Osteocyte (in vitro differentiated cells): ENCODE measurements around the gene CRCP. TPM values are rescaled to one million over a fixed set of nuclear protein-coding genes. Genes with fewer than 3 reads are reported as not detected.

ENCODE experiments used
- DNase-seq: peaks from one replicate; pipeline ENCODE4 v3.0.0; 2021; ENCODE audit warnings: mixed read lengths; ENCODE audit not compliant: unreplicated experiment; ENCODE audit errors: extremely low spot score
- H3K27ac Mint-ChIP-seq: one replicate; pipeline ENCODE4 v1.8.0; 2021; ENCODE audit warnings: mild to moderate bottlenecking, mixed read lengths; ENCODE audit not compliant: unreplicated experiment
- H3K27me3 Mint-ChIP-seq: one replicate; pipeline ENCODE4 v1.8.0; 2021; ENCODE audit warnings: mixed read lengths; ENCODE audit not compliant: unreplicated experiment
- H3K36me3 Mint-ChIP-seq: one replicate; pipeline ENCODE4 v1.8.0; 2021; ENCODE audit warnings: mixed read lengths; ENCODE audit not compliant: unreplicated experiment
- H3K4me1 Mint-ChIP-seq: one replicate; pipeline ENCODE4 v1.8.0; 2021; ENCODE audit warnings: mixed read lengths; ENCODE audit not compliant: unreplicated experiment
- H3K4me3 Mint-ChIP-seq: one replicate; pipeline ENCODE4 v1.8.0; 2021; ENCODE audit warnings: mild to moderate bottlenecking, moderate library complexity, mixed read lengths; ENCODE audit not compliant: unreplicated experiment
- H3K9me3 Mint-ChIP-seq: one replicate; pipeline ENCODE4 v1.8.0; 2021; ENCODE audit warnings: mixed read lengths; ENCODE audit not compliant: unreplicated experiment
- total RNA-seq: library from RNA; stranded (reverse); gene quantifications from 2 replicates; pipeline ENCODE4 v1.2.1, GENCODE V29; 2021
- TF ChIP-seq, protein P1 (sequence below): fragments of 200-600 bp; sonication (generic); IDR thresholded peaks from 2 replicates; pipeline ENCODE4 v1.5.0; 2021; ENCODE audit warnings: antibody characterized with exemption, mild to moderate bottlenecking, moderate library complexity

The CRCP gene
- total RNA-seq, 1 donor from 2014 or later, result 26.5 TPM

DNA sequence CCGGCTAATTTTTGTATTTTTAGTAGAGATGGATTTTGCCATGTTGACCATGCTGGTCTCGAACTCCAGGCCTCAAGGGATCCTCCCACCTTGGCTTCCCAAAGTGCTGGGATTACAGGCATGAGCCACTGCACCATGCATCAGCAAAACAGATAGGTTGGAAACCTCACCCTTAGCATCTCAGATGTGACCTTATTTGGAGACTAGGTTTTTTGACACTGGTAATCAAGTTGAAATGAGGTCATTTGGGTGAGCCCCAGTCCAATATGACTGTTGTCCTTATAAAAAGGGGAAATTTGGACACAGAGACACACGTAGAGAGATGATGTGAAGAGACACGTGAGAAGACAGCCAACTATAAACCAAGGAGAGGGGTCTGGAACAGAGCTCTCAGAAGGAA, 48.0 kb downstream of the CRCP start:
- Mint-ChIP-seq H3K36me3 (peaks cover 10% of the 10 kb centered on the region), H3K27ac (no peak overlapping the region), H3K27me3 (no peaks in the 10 kb centered on the region), H3K9me3 (peaks cover 7% of the 10 kb centered on the region), H3K4me3 (no peak overlapping the region), H3K4me1 (no peaks in the 10 kb centered on the region)
- TF ChIP-seq, protein P1, sequence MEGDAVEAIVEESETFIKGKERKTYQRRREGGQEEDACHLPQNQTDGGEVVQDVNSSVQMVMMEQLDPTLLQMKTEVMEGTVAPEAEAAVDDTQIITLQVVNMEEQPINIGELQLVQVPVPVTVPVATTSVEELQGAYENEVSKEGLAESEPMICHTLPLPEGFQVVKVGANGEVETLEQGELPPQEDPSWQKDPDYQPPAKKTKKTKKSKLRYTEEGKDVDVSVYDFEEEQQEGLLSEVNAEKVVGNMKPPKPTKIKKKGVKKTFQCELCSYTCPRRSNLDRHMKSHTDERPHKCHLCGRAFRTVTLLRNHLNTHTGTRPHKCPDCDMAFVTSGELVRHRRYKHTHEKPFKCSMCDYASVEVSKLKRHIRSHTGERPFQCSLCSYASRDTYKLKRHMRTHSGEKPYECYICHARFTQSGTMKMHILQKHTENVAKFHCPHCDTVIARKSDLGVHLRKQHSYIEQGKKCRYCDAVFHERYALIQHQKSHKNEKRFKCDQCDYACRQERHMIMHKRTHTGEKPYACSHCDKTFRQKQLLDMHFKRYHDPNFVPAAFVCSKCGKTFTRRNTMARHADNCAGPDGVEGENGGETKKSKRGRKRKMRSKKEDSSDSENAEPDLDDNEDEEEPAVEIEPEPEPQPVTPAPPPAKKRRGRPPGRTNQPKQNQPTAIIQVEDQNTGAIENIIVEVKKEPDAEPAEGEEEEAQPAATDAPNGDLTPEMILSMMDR, result no peak
- no peak for DNase-seq

GRCh38 chr7:66163186-66163610, 48.6 kb downstream of the CRCP start:
- Mint-ChIP-seq H3K4me3 (no peak overlapping the region), H3K4me1 (peaks cover 3% of the 10 kb centered on the region), H3K36me3 (peaks cover 7% of the 10 kb centered on the region), H3K27me3 (no peaks in the 10 kb centered on the region), H3K27ac (no peak overlapping the region), H3K9me3 (peaks cover 4% of the 10 kb centered on the region)
- TF ChIP-seq, protein P1, result no peak
- no peak for DNase-seq

- Mint-ChIP-seq H3K27me3 (no peaks in the 10 kb centered on the region), H3K9me3 (no peaks in the 10 kb centered on the region), H3K4me1 (peaks cover 4% of the 10 kb centered on the region), H3K36me3 (peaks cover 2% of the 10 kb centered on the region), H3K27ac (no peak overlapping the region), H3K4me3 (no peak overlapping the region)
- TF ChIP-seq, protein P1, result no peak
- DNase-seq, result no peak
Measured at GRCh38 chr7:66164356-66164755, 49.7 kb downstream of the CRCP start.

DNA sequence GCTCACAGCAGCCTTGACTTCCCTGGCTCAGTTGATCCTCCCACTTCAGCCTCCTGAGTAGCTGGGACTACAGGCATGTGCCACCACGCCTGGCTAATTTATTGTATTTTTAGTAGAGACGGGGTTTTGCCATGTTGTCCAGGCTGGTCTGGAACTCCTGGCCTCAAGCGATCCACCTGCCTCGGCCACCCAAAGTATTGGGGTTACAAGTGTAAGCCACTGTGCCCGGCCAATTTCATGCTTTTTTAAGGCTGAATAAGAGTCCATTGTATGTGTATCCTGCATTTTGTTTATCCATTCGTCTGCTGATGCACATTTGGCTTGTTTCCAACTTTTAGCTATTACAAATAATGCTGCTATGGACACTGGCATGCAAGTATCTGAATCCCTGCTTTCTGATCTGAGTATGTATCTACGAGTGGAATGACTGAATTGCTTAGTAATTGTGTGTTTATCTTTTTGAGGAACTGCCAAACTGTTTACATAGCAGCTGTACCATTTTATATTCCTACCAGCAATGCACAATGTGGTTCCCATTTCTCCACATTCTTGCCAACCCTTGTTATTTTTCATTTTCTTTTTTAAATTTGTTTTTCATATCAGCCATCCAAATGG, 53.2 kb downstream of the CRCP start:
- DNase-seq, result no peak
- Mint-ChIP-seq H3K4me1 (peaks cover 4% of the 10 kb centered on the region), H3K27ac (no peak overlapping the region), H3K36me3 (no peaks in the 10 kb centered on the region), H3K27me3 (no peaks in the 10 kb centered on the region), H3K9me3 (no peaks in the 10 kb centered on the region), H3K4me3 (no peak overlapping the region)
- TF ChIP-seq, protein P1, result no peak

- peaks cover 4% of the 10 kb centered on the region for H3K4me1 Mint-ChIP-seq
- no peaks in the 10 kb centered on the region for H3K9me3 Mint-ChIP-seq
- H3K4me3 Mint-ChIP-seq, result no peak overlapping the region
- no peaks in the 10 kb centered on the region for H3K27me3 Mint-ChIP-seq
- no peak overlapping the region for H3K27ac Mint-ChIP-seq
- TF ChIP-seq, protein P1, result no peak
- DNase-seq, result no peak
- no peaks in the 10 kb centered on the region for H3K36me3 Mint-ChIP-seq
Measured at GRCh38 chr7:66169616-66170015, 55.0 kb downstream of the CRCP start.
